HG03432 (cell line): ENCODE measurements around the gene SPTLC3.
"Not testable (repeated sequence)": the region's sequence is repeated elsewhere in the genome, so short reads cannot be mapped to it uniquely, and the experiment has no call there.

ENCODE experiments used
- ATAC-seq: cut with Tn5 transposase; IDR thresholded peaks from one replicate; pipeline ENCODE4 v1.9.1; 2021; ENCODE audit warnings: mild to moderate bottlenecking, moderate library complexity; ENCODE audit not compliant: unreplicated experiment

The SPTLC3 gene

GRCh38 chr20:13008761-13009681, at the start of gene SPTLC3:
TSS of gene SPTLC3 (plus strand) at chr20:13008972. CDS start at chr20:13009268, 296 bp downstream.
- ATAC-seq: peak; percentile 41

- ATAC-seq: no peak
Observed at GRCh38 chr20:12961725-12962124, 47.0 kb upstream of the SPTLC3 start.

DNA sequence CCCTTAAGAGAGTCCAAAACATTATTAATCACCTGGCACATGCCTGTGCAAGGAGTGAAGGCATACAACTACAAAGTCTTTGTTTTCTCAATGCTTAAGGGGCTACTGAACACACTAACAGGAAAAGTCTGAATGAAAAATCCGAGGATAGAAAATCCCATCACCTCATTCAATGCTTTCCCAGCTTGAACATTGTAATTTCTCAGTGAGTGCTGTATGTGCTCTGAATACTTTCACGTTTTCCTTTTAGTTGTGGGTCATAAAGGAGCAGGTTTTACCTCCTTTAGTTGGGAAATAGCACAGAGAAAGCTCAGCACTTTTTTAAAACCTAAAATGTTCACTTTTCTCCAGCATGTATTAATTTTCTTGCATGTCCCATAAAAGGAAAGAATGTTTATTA, 45.9 kb upstream of the SPTLC3 start:
- ATAC-seq: no peak

DNA sequence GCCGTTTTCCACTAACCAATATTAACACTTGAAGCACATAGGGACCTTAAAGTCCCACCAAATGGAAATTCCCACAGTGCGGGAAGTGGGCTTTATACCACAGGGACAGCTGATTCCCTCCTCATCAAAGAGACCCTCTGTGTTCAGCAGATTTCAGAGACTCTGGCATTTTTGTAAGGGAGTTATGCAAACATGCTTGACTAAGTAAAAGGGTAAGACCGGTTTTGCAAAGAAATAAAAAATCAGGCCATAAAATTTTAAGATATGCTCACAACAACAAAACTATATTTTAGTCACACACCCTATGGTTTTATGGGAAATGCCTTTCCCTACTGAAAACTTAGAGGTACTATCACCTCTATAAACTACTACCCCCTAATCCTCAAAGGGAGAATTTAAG, 45.4 kb upstream of the SPTLC3 start:
- ATAC-seq: no peak

GRCh38 chr20:12965212-12965869, 43.4 kb upstream of the SPTLC3 start:
- no peak for ATAC-seq

GRCh38 chr20:12965870-12966251, 42.9 kb upstream of the SPTLC3 start:
- ATAC-seq: no peak

- ATAC-seq: no peak
Observed at GRCh38 chr20:12966468-12967085, 42.2 kb upstream of the SPTLC3 start.

GRCh38 chr20:12967932-12968331, 40.8 kb upstream of the SPTLC3 start:
- no peak for ATAC-seq

DNA sequence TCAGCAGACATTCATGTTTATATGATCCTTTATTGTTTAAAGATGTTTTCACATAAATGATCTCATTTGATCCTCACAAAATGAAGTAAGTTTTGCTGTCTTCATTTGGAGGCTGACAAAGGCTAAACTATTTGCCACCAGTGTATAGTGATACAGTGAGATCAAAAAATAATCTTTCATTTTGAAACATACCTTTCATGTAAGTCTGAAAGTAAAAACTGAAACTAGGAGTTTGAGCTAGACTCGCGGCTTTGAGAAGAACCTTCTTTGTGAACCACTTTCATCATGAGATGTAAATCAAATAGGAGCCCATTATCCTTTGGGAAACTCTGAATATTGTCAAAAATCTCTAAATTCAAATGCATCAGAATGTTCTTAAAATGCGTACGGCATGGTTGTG, 40.3 kb upstream of the SPTLC3 start:
- ATAC-seq: no peak

DNA sequence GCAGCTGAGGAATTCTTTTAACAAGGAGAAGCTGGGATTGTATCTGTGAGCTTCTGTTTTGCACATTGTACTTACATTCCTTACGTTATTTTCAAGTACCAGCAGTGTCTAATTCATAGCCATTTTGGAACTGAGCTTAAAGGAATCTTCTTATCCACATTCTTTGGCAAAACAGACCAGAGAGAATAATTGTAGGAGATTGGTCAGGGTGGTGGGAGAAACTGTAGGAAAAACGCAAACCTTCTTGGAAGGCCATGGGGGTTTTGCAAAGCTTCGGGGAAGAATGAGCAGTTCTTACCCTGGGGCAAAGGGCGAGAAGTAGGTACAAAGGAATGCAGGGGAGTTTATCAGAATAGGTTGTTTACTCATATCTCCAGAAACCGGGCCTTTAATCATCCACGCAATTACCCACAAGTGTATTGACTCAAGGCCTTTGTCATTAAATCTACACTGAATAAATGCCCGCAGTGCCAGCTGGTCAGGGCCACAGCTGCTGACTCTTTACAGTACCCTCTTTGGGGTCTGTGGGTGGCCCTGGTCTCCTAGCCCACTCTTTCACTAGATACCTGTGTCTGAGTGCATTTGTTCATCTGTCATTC, 39.6 kb upstream of the SPTLC3 start:
- ATAC-seq: no peak

GRCh38 chr20:12970372-12970821, 38.4 kb upstream of the SPTLC3 start:
- ATAC-seq: no peak

GRCh38 chr20:12975833-12976608, 32.8 kb upstream of the SPTLC3 start:
- no peak for ATAC-seq

DNA sequence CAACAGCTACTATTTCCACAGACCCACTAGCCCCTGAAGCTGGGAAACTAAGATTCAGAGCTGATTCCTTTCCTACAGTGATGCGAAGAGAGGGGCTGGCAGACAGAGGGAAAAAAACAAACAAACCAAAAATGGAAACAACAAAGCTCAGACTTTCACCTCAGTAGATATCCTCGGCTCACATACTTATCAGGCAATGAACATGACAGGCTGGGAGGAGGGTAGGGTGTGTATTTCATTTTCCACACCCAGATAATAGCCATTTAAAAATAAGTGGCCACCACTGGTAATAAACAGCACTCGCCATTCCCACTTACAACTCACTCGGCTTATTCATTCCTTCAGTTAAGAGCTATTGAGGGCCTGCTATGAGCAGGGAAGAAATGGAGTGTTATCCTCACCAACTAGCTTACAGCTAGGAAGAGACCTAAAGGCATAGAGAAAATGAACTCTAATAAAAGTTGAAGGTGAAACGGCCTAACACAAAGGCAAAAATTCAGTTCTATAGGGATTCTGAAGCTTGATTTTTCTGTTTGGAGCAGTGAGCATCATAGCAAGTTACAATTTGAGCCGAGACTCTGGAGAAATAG, 32.0 kb upstream of the SPTLC3 start:
- no peak for ATAC-seq

- ATAC-seq: no peak
Observed at GRCh38 chr20:12977328-12978125, 31.2 kb upstream of the SPTLC3 start.

DNA sequence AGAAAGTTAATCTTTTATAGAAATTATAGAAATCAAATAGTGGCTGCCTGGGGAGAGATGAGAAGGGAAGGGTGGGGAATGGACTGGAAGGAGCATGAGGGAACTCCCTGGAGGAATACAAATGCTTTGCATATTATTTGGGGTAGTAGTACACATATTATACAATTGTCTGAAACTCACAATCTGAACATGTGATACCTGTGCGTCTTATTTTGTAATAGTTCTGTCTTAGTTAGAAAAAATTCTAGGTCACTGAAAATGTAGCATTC, 30.7 kb upstream of the SPTLC3 start:
- ATAC-seq: no peak

DNA sequence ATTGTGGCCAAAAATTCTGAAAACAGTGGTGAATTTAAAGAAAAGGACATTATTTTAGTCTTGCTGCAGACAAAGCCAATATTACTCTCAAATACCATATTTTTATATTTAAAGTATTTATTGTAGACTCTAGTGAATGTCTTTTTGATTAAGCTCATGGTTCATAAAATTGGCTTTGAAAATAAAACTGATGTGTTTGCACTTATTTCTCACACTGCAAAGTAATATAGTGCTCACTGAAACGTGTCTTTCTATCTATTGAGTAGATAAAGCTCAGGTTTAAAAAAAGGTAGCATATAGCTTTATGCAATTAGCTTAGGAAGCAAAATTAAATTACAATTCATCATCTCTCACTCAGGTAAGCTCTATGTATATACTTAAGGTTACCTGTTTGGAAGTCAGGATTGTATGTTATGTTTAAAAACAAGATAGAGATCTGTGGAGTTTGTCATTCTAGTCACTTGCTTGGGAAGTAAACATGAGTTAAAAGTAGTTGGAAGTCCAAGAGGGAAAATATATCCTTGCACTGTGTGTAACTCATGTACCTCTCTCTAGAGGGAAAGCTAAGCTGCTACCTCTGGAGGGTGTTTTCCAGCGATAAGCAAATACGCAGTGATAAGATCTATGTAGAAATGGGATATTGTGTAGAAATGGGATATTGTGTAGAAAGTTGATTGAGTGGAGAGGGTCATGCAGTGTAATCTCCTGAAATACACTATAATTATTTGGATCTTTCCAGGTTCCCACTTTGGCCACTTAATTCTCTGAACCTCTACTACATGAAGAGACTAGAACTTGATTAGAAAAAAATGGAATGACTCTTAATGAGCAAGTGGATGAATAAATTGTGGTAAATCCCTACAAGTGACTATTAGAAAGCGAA, 29.9 kb upstream of the SPTLC3 start:
- ATAC-seq: no peak

GRCh38 chr20:12979713-12980112, 29.1 kb upstream of the SPTLC3 start:
- ATAC-seq: not testable (repeated sequence)

- no peak for ATAC-seq
Observed at GRCh38 chr20:12982098-12982497, 26.7 kb upstream of the SPTLC3 start.
